Gastrocnemius medialis (tissue), 4 donors: Measurements from ENCODE around the gene ZNF777. TPM values are rescaled to one million over a fixed set of nuclear protein-coding genes. Genes with fewer than 3 reads are reported as not detected.

Experiments used
- ATAC-seq, 2 donors: fragments of 150-250 bp; one replicate each; pipeline ENCODE4 v1.9.1; 2016
- DNase-seq, 2 donors: peaks; one replicate each; pipeline ENCODE4 v3.0.0-alpha.2; 2019
- H3K27ac ChIP-seq, 4 donors: fragments of 200-600 bp; sonication (generic); 1 replicate in 1 of 4; 2 replicates in 3 of 4; pipeline ENCODE4 v1.5.1; 2016 to 2018; ENCODE audit warnings: mild to moderate bottlenecking in 2 of 4, moderate library complexity in 1 of 4
- H3K27me3 ChIP-seq, 3 donors: fragments of 200-600 bp; sonication (generic) in 2 of 3; 1 replicate in 1 of 3; 2 replicates in 2 of 3; pipeline versions ENCODE4 v1.5.1 to v1.6.0; 2016 to 2019; ENCODE audit warnings: mild to moderate bottlenecking in 1 of 3, moderate library complexity in 1 of 3
- H3K36me3 ChIP-seq, 2 donors: fragments of 200-600 bp; sonication (generic) in 1 of 2; one replicate each; pipeline ENCODE4 v1.5.1; 2017 to 2018
- H3K4me1 ChIP-seq, 2 donors: fragments of 200-600 bp; sonication (generic) in 1 of 2; one replicate each; pipeline ENCODE4 v1.5.1; 2016 to 2017; ENCODE audit warnings: mild to moderate bottlenecking in 2 of 2
- H3K4me3 ChIP-seq, 4 donors: fragments of 200-600 bp; sonication (generic) in 3 of 4; 1 replicate in 1 of 4; 2 replicates in 3 of 4; pipeline ENCODE4 v1.5.1; 2016 to 2019; ENCODE audit warnings: mild to moderate bottlenecking in 2 of 4
- H3K9me3 ChIP-seq, 3 donors: fragments of 200-600 bp; sonication (generic) in 2 of 3; 1 replicate in 1 of 3; 2 replicates in 2 of 3; pipeline ENCODE4 v1.5.1; 2016 to 2019
- CTCF ChIP-seq, 5 experiments: fragments of 450-650 bp in 3 of 5; fragments of 200-600 bp in 2 of 5; sonication (generic) in 2 of 5; IDR thresholded peaks in 4 of 5; conservative IDR thresholded peaks in 1 of 5; 1 replicate in 4 of 5; 2 replicates in 1 of 5; pipeline ENCODE4 v1.5.1; 2016 to 2019; ENCODE audit warnings: antibody characterized with exemption in 5 of 5, mild to moderate bottlenecking in 3 of 5, moderate library complexity in 3 of 5
- POLR2A ChIP-seq, 2 donors: fragments of 450-650 bp; IDR thresholded peaks; one replicate each; pipeline ENCODE4 v1.6.1; 2017; ENCODE audit warnings: antibody characterized with exemption in 2 of 2, mild to moderate bottlenecking in 2 of 2, moderate library complexity in 2 of 2
- in situ Hi-C, 4 donors: fragments of 200-750 bp; cut with MboI; loops; one replicate each; pipeline versions ENCODE4 v1.15.0 to v1.8.0; 2017; ENCODE audit warnings: low sequenced_read_pairs in 4 of 4
- intact Hi-C: fragments of 100-400 bp; cut with DNase I; formaldehyde crosslinking; loops from one replicate; pipeline ENCODE4 v1.15.1; 2023; ENCODE audit warnings: low total_unique reads
- total RNA-seq, 4 donors: library from RNA; depleted of rRNA; stranded (reverse); fragments of >200 nt; gene quantifications; one replicate each; pipeline versions ENCODE4 v1.1.0 to v1.2.3, GENCODE V29; 2016

The ZNF777 gene
- total RNA-seq, 4 donors from 2014 or later = 7.6 to 17.6 (median 15.1) TPM

GRCh38 chr7:149385195-149385950 lies 75.5 kb downstream of the ZNF777 start:
- H3K27ac ChIP-seq = no peak overlapping the region
- ATAC-seq = no peak
- H3K4me1 ChIP-seq = no peaks in the 10 kb centered on the region
- H3K9me3 ChIP-seq = peaks cover 0 to 3% (median 0%) of the 10 kb centered on the region in 3 donors
- TF ChIP-seq CTCF (IDR thresholded peaks at IDR 0.05 in 4 of 5, conservative IDR thresholded peaks at IDR 0.05 in 1 of 5) = no peak
- no peak for TF ChIP-seq POLR2A (IDR thresholded peaks at IDR 0.05)
- DNase-seq = no peak
- no peak overlapping the region for H3K4me3 ChIP-seq
- in situ Hi-C loops = no loop called here
- no peaks in the 10 kb centered on the region for H3K27me3 ChIP-seq
- H3K36me3 ChIP-seq = no peaks in the 10 kb centered on the region
- intact Hi-C loops = no loop called here

Other genes with a start within 250 kb of the ZNF777 start
- gene ZNF212, start 221.4 kb downstream of the ZNF777 start, total RNA-seq = 1 to 10 TPM; 3.7 to 7.5 (median 4.7) TPM
- gene ZNF783, start 198.9 kb downstream of the ZNF777 start, total RNA-seq = 1 to 10 TPM; 3.4 to 7.1 (median 5.5) TPM
- gene ZNF746, start 36.7 kb upstream of the ZNF777 start, total RNA-seq = 10 to 100 TPM; 12.4 to 17.4 (median 15.7) TPM